IMR-90 (cell line): ENCODE results near the gene CIITA. TPM values are rescaled to one million over a fixed set of nuclear protein-coding genes. Genes with fewer than 3 reads are reported as not detected.

Experiments used
- ATAC-seq: fragments of 200-7000 bp; cut with Tn5 transposase; 2 replicates; pipeline ENCODE4 v1.9.1; 2020; ENCODE audit warnings: low read depth, mild to moderate bottlenecking, moderate library complexity
- BruUV-seq: library from RNA; stranded (reverse); fragments of 400-500 nt; replicated peaks from 2 replicates; lab custom pipeline; 2021; lab: Mats Ljungman, UMichigan
- CTCF ChIA-PET: fragments of 300-600 bp; formaldehyde crosslinking; extraction: SDS; loops from one replicate; lab custom pipeline; 2021; ENCODE audit warnings: antibody characterized with exemption; lab: Yijun Ruan, JAX
- POLR2A ChIA-PET: fragments of 300-600 bp; sonication (Branson Sonifier 250); formaldehyde crosslinking; loops from one replicate; lab custom pipeline; 2022; ENCODE audit warnings: antibody characterized with exemption; ENCODE audit not compliant: unreplicated experiment; lab: Charles Lee
- DNase-seq: peaks from one replicate; pipeline ENCODE4 v3.0.0; 2013
- H2AFZ ChIP-seq: replicated peaks from 2 replicates; pipeline ENCODE3; 2013; ENCODE audit warnings: low read length, mild to moderate bottlenecking; ENCODE audit not compliant: poor library complexity
- H2AK5ac ChIP-seq: 2 replicates; pipeline ENCODE4 v1.6.1; 2013; ENCODE audit warnings: low read depth, low read length, inconsistent platforms
- H2AK9ac ChIP-seq: replicated peaks from 2 replicates; pipeline ENCODE3; 2013; ENCODE audit warnings: mild to moderate bottlenecking, low read depth, low read length, moderate library complexity; ENCODE audit not compliant: poor library complexity
- H2BK120ac ChIP-seq: 2 replicates; pipeline ENCODE4 v1.6.1; 2013; ENCODE audit warnings: low read depth, low read length, inconsistent platforms
- H2BK15ac ChIP-seq: 3 replicates; pipeline ENCODE4 v1.6.1; 2013; ENCODE audit warnings: low read depth, low read length, inconsistent platforms
- H2BK20ac ChIP-seq: 2 replicates; pipeline ENCODE4 v1.6.1; 2013; ENCODE audit warnings: low read depth, mild to moderate bottlenecking, inconsistent platforms, low read length, moderate library complexity
- H2BK5ac ChIP-seq: 2 replicates; pipeline ENCODE4 v1.6.1; 2013; ENCODE audit warnings: mild to moderate bottlenecking, low read depth, low read length, inconsistent platforms; ENCODE audit not compliant: poor library complexity, severe bottlenecking
- H3K14ac ChIP-seq: replicated peaks from 2 replicates; pipeline ENCODE4 v1.6.1; 2013; ENCODE audit warnings: low read depth, low read length, inconsistent platforms
- H3K18ac ChIP-seq: 2 replicates; pipeline ENCODE4 v1.6.1; 2013; ENCODE audit warnings: low read depth, low read length, control low read depth
- H3K23ac ChIP-seq: 2 replicates; pipeline ENCODE4 v1.6.1; 2013; ENCODE audit warnings: low read depth, low read length, inconsistent platforms
- H3K27ac ChIP-seq: 2 replicates; pipeline ENCODE4 v1.5.1; 2013; ENCODE audit warnings: mild to moderate bottlenecking, control low read depth, low read length; ENCODE audit not compliant: insufficient read depth
- H3K27me3 ChIP-seq: 2 replicates; pipeline ENCODE4 v1.6.1; 2013; ENCODE audit warnings: low read length; ENCODE audit not compliant: control insufficient read depth, insufficient read depth
- H3K36me3 ChIP-seq: 2 replicates; pipeline ENCODE4 v1.6.1; 2013; ENCODE audit warnings: low read length, mixed read lengths; ENCODE audit not compliant: control insufficient read depth, insufficient read depth
- H3K4ac ChIP-seq: 2 replicates; pipeline ENCODE4 v1.6.1; 2013; ENCODE audit warnings: low read depth, low read length, inconsistent platforms
- H3K4me1 ChIP-seq: 2 replicates; pipeline ENCODE4 v1.6.1; 2013; ENCODE audit warnings: low read length, mixed read lengths; ENCODE audit not compliant: control insufficient read depth, insufficient read depth
- H3K4me2 ChIP-seq: 2 replicates; pipeline ENCODE4 v1.6.1; 2013; ENCODE audit warnings: low read depth, mild to moderate bottlenecking, control low read depth, low read length, moderate library complexity
- H3K4me3 ChIP-seq: 2 replicates; pipeline ENCODE4 v1.5.1; 2013; ENCODE audit warnings: low read depth, mild to moderate bottlenecking, control low read depth, low read length, moderate library complexity; ENCODE audit not compliant: insufficient read depth
- H3K56ac ChIP-seq: 2 replicates; pipeline ENCODE4 v1.6.1; 2013; ENCODE audit warnings: low read length, inconsistent platforms; ENCODE audit not compliant: insufficient read depth; ENCODE audit errors: extremely low read depth
- H3K79me1 ChIP-seq, 2 experiments: 2 replicates each; pipeline ENCODE4 v1.6.1; 2013; ENCODE audit warnings: low read length in 2 of 2, inconsistent platforms in 1 of 2, low read depth in 1 of 2
- H3K9ac ChIP-seq: 2 replicates; pipeline ENCODE4 v1.6.1; 2013; ENCODE audit warnings: low read depth, low read length, control low read depth
- H3K9me1 ChIP-seq: 2 replicates; pipeline ENCODE4 v1.6.1; 2013; ENCODE audit warnings: low read length, inconsistent platforms; ENCODE audit not compliant: insufficient read depth
- H3K9me3 ChIP-seq: 2 replicates; pipeline ENCODE4 v1.6.1; 2013; ENCODE audit warnings: low read length; ENCODE audit not compliant: control insufficient read depth, insufficient read depth
- H4K20me1 ChIP-seq: 2 replicates; pipeline ENCODE4 v1.6.1; 2013; ENCODE audit warnings: low read length, inconsistent platforms; ENCODE audit not compliant: insufficient read depth
- H4K5ac ChIP-seq: 2 replicates; pipeline ENCODE4 v1.6.1; 2013; ENCODE audit warnings: mild to moderate bottlenecking, low read depth, low read length, control low read depth
- H4K8ac ChIP-seq, 2 experiments: 2 replicates each; pipeline ENCODE4 v1.6.1; 2013; ENCODE audit warnings: low read depth in 2 of 2, low read length in 2 of 2, control low read depth in 1 of 2, inconsistent platforms in 1 of 2
- H4K91ac ChIP-seq: 2 replicates; pipeline ENCODE4 v1.6.1; 2013; ENCODE audit warnings: low read depth, low read length, inconsistent platforms; ENCODE audit not compliant: insufficient read depth
- CHD1 ChIP-seq: IDR thresholded peaks from 2 replicates; pipeline ENCODE4 v1.6.1; 2012; ENCODE audit warnings: low read depth, low read length, improper control_type of control experiment
- ELK1 ChIP-seq: fragments of 150-350 bp; IDR thresholded peaks from 2 replicates; pipeline ENCODE4 v1.6.1; 2016; ENCODE audit warnings: low read depth, mild to moderate bottlenecking, low read length, moderate library complexity, borderline replicate concordance
- FOS ChIP-seq: fragments of 150-350 bp; IDR thresholded peaks from 2 replicates; pipeline ENCODE4 v1.6.1; 2016; ENCODE audit warnings: low read depth, low read length
- MAFK ChIP-seq: IDR thresholded peaks from 2 replicates; pipeline ENCODE4 v1.6.1; 2012; ENCODE audit warnings: low read depth, low read length, improper control_type of control experiment
- MAZ ChIP-seq: IDR thresholded peaks from 2 replicates; pipeline ENCODE4 v1.6.1; 2012; ENCODE audit warnings: low read depth, mild to moderate bottlenecking, low read length, improper control_type of control experiment, moderate library complexity, borderline replicate concordance
- NFE2L2 ChIP-seq: fragments of 150-350 bp; IDR thresholded peaks from 2 replicates; pipeline ENCODE4 v1.6.1; 2016; ENCODE audit warnings: low read depth, mild to moderate bottlenecking, low read length
- RCOR1 ChIP-seq: IDR thresholded peaks from 2 replicates; pipeline ENCODE4 v1.6.1; 2012; ENCODE audit warnings: mild to moderate bottlenecking, low read length, improper control_type of control experiment; ENCODE audit not compliant: insufficient replicate concordance
- SMC3 ChIP-seq: fragments of 150-350 bp; IDR thresholded peaks from 2 replicates; pipeline ENCODE4 v1.6.1; 2016; ENCODE audit warnings: low read depth, mild to moderate bottlenecking, antibody characterized with exemption, low read length, moderate library complexity
- USF2 ChIP-seq: fragments of 150-350 bp; IDR thresholded peaks from 2 replicates; pipeline ENCODE4 v1.6.1; 2017; ENCODE audit warnings: mild to moderate bottlenecking, antibody characterized with exemption, low read length, low read depth
- WGBS, 2 experiments: methylation state at CpG; one replicate each; pipeline versions ENCODE4 v1.1.5 to v1.1.7; 2013; ENCODE audit warnings: missing lambda C conversion rate in 2 of 2; ENCODE audit not compliant: insufficient read length in 1 of 2; ENCODE audit errors: extremely low coverage in 2 of 2; 5-methylcytosine and 5-hydroxymethylcytosine counted together
- dilution Hi-C: fragments of 300-500 bp; cut with HindIII; formaldehyde crosslinking; loops from one replicate; pipeline ENCODE4 v1.14.3; 2018; ENCODE audit warnings: low sequenced_read_pairs; ENCODE audit not compliant: unreplicated experiment
- in situ Hi-C: fragments of 300-500 bp; cut with MboI; formaldehyde crosslinking; loops from 3 replicates; pipeline ENCODE4 v1.14.3; 2019; ENCODE audit warnings: low sequenced_read_pairs, inconsistent platforms, mixed read lengths
- intact Hi-C: fragments of 100-400 bp; cut with micrococcal nuclease; formaldehyde crosslinking; loops from 2 replicates; pipeline ENCODE4 v1.10.0; 2022
- polyA plus RNA-seq, 3 experiments: library from polyadenylated mRNA; depleted of rRNA; stranded (reverse); fragments of >200 nt; gene quantifications; 2 replicates each; pipeline ENCODE4 v1.2.3, GENCODE V29; 2012; ENCODE audit warnings: low replicate concordance in 1 of 3
- total RNA-seq: library from RNA; depleted of rRNA; stranded (reverse); fragments of >200 nt; gene quantifications from 2 replicates; pipeline ENCODE4 v1.2.3, GENCODE V29; 2012

Gene CIITA
- total and polyA plus RNA-seq, 2 of the 4 experiments (the other 2 are of a cell fraction): 0.10 TPM; not detected in 1

GRCh38 chr16:10878328-10878643 lies 1.3 kb downstream of the CIITA start:
- H3K27ac ChIP-seq: no peak overlapping the region
- H4K8ac ChIP-seq: no peak overlapping the region
- no peak for DNase-seq
- H3K4me2 ChIP-seq: peak overlapping the region; percentile 80; the same call in 1 of the 2 replicates
- dilution Hi-C loops (no loop called here), intact Hi-C loops (no loop called here), in situ Hi-C loops (no loop called here)
- H2AK9ac ChIP-seq: no peak overlapping the region
- no peak overlapping the region for H3K18ac ChIP-seq
- no peak overlapping the region for H3K23ac ChIP-seq
- BruUV-seq: no TSS peak
- H2AK5ac ChIP-seq: no peak overlapping the region
- no peak overlapping the region for H4K91ac ChIP-seq
- H3K14ac ChIP-seq: no peak overlapping the region
- no peaks in the 10 kb centered on the region for H3K36me3 ChIP-seq
- H3K4me3 ChIP-seq: peak overlapping the region; percentile 51
- no peak overlapping the region for H2BK15ac ChIP-seq
- no CpG with 5 or more reads among the region's 4 CpGs for WGBS, 2 experiments
- no peaks in the 10 kb centered on the region for H3K9me1 ChIP-seq
- H3K9ac ChIP-seq: no peak overlapping the region
- no peaks in the 10 kb centered on the region for H3K9me3 ChIP-seq
- H2BK20ac ChIP-seq: no peak overlapping the region
- no peak for TF ChIP-seq CHD1
- no peak for TF ChIP-seq USF2
- no peak for TF ChIP-seq ELK1
- TF ChIP-seq MAFK: no peak
- no peak for TF ChIP-seq RCOR1
- no peak for TF ChIP-seq NFE2L2
- no peak for TF ChIP-seq MAZ
- no peak for TF ChIP-seq FOS
- TF ChIP-seq SMC3: no peak
- no peak overlapping the region for H3K4ac ChIP-seq
- ATAC-seq: no peak
- H3K27me3 ChIP-seq: peaks cover 47% of the 10 kb centered on the region
- no peak overlapping the region for H3K56ac ChIP-seq
- no peak overlapping the region for H2BK5ac ChIP-seq
- no peaks in the 10 kb centered on the region for H3K79me1 ChIP-seq
- H3K4me1 ChIP-seq: no peaks in the 10 kb centered on the region
- CTCF ChIA-PET: no interaction called here
- H4K5ac ChIP-seq: no peak overlapping the region
- POLR2A ChIA-PET: no interaction called here
- peak overlapping the region; percentile 78 for H2AFZ ChIP-seq
- no peaks in the 10 kb centered on the region for H4K20me1 ChIP-seq
- no peak overlapping the region for H2BK120ac ChIP-seq
